HG03520 (cell line): ENCODE data around the gene KCTD15.

Experiments used
- ATAC-seq: cut with Tn5 transposase; IDR thresholded peaks from one replicate; pipeline ENCODE4 v1.9.1; 2021; ENCODE audit warnings: mild to moderate bottlenecking, moderate library complexity; ENCODE audit not compliant: unreplicated experiment

Gene KCTD15

GRCh38 chr19:33795370-33796163 is 1.1 kb upstream of the KCTD15 start:
- no peak for ATAC-seq

- no peak for ATAC-seq
Measured at GRCh38 chr19:33797802-33798671, 1.4 kb downstream of the KCTD15 start.

- ATAC-seq = no peak
Measured at GRCh38 chr19:33798681-33799111, 2.0 kb downstream of the KCTD15 start.

GRCh38 chr19:33799476-33799875 is 2.8 kb downstream of the KCTD15 start:
- ATAC-seq = no peak

- no peak for ATAC-seq
Measured at GRCh38 chr19:33800012-33800680, 3.5 kb downstream of the KCTD15 start.

- no peak for ATAC-seq
Measured at GRCh38 chr19:33801411-33801810, 4.7 kb downstream of the KCTD15 start.

- ATAC-seq = no peak
Measured at GRCh38 chr19:33802001-33802400, 5.3 kb downstream of the KCTD15 start.

- no peak for ATAC-seq
Measured at GRCh38 chr19:33802801-33803200, 6.1 kb downstream of the KCTD15 start.

- ATAC-seq = no peak
Measured at GRCh38 chr19:33803383-33803782, 6.7 kb downstream of the KCTD15 start.

- ATAC-seq = no peak
Measured at GRCh38 chr19:33804021-33804799, 7.5 kb downstream of the KCTD15 start.

- no peak for ATAC-seq
Measured at GRCh38 chr19:33805313-33805712, 8.6 kb downstream of the KCTD15 start.

GRCh38 chr19:33805840-33806433 is 9.3 kb downstream of the KCTD15 start:
- no peak for ATAC-seq

GRCh38 chr19:33806434-33806881 is 9.8 kb downstream of the KCTD15 start:
- ATAC-seq = no peak

- no peak for ATAC-seq
Measured at GRCh38 chr19:33808399-33808798, 11.7 kb downstream of the KCTD15 start.

- ATAC-seq = no peak
Measured at GRCh38 chr19:33809960-33810359, 13.3 kb downstream of the KCTD15 start.

- no peak for ATAC-seq
Measured at GRCh38 chr19:33810821-33811220, 14.2 kb downstream of the KCTD15 start.

- no peak for ATAC-seq
Measured at GRCh38 chr19:33811246-33811645, 14.6 kb downstream of the KCTD15 start.

GRCh38 chr19:33811736-33812387 is 15.2 kb downstream of the KCTD15 start:
- ATAC-seq = no peak
